GM10266 (cell line): Measurements from ENCODE around the gene MLH3.
A peak's percentile ranks its signal among the peaks of the same experiment; 100 is the strongest.
"Not testable (repeated sequence)": the region's sequence is repeated elsewhere in the genome, so short reads cannot be mapped to it uniquely, and the experiment has no call there.

ENCODE experiments used
- DNase-seq: peaks from one replicate; pipeline ENCODE4 v3.0.0; 2012; ENCODE audit errors: extremely low spot score
- CTCF ChIP-seq: IDR thresholded peaks from 2 replicates; pipeline ENCODE4 v1.5.1; 2012; ENCODE audit warnings: mild to moderate bottlenecking, low read depth; ENCODE audit not compliant: control insufficient read depth, insufficient read depth; ENCODE audit errors: missing control alignments

The MLH3 gene

GRCh38 chr14:75079521-75079920 is 28.3 kb upstream of the MLH3 start:
- no peak for DNase-seq
- TF ChIP-seq CTCF: no peak

GRCh38 chr14:75077794-75078193 is 26.5 kb upstream of the MLH3 start:
- no peak for TF ChIP-seq CTCF
- no peak for DNase-seq

- no peak for DNase-seq
- no peak for TF ChIP-seq CTCF
These were observed 19.1 kb upstream of the MLH3 start for GRCh38 chr14:75070383-75070782.

GRCh38 chr14:75069811-75070145 is 18.5 kb upstream of the MLH3 start:
- no peak for DNase-seq
- no peak for TF ChIP-seq CTCF

- DNase-seq: peak; percentile 83
These were observed 18.0 kb upstream of the MLH3 start, which contains the start of gene ZC2HC1C for GRCh38 chr14:75069121-75069810. Gene ZC2HC1C (plus strand): TSS chr14:75069641. CDS start chr14:75070574, 933 bp downstream.

GRCh38 chr14:75068294-75069120 is 17.2 kb upstream of the MLH3 start:
- no peak for DNase-seq
- TF ChIP-seq CTCF: no peak

More at GRCh38 chr14:75069121-75069810, 18.0 kb upstream of the MLH3 start, which contains the start of gene ZC2HC1C:
- TF ChIP-seq CTCF: no peak

- DNase-seq: not testable (repeated sequence)
These were observed 16.5 kb upstream of the MLH3 start for GRCh38 chr14:75067765-75068164.

- DNase-seq: no peak
- no peak for TF ChIP-seq CTCF
These were observed 15.9 kb upstream of the MLH3 start for GRCh38 chr14:75067212-75067611.
